HG03139 (cell line): ENCODE measurements around the gene FARS2.

Source experiments
- ATAC-seq: cut with Tn5 transposase; IDR thresholded peaks from one replicate; pipeline ENCODE4 v1.9.1; 2021; ENCODE audit not compliant: unreplicated experiment

FARS2 gene

DNA sequence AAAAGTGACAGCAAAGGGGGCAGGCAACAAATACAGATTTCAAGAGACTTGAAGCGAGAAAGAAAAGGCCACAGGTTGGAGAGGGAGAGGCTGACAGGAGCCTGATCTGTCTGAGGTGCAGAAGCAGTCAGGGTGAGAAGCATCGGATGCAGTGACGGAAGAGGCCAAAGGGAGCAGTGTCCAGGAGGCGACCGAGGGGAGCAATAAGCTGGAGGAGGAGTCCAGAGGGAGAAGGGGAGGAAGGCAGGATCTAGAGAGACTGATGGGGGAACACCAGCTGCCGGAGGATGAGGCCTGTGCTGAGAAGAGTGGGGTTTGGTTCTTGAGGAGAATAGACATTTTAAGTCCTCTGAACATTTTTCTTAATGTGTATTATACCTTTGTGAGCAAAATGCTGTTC lies 23.8 kb downstream of the FARS2 start:
- no peak for ATAC-seq

DNA sequence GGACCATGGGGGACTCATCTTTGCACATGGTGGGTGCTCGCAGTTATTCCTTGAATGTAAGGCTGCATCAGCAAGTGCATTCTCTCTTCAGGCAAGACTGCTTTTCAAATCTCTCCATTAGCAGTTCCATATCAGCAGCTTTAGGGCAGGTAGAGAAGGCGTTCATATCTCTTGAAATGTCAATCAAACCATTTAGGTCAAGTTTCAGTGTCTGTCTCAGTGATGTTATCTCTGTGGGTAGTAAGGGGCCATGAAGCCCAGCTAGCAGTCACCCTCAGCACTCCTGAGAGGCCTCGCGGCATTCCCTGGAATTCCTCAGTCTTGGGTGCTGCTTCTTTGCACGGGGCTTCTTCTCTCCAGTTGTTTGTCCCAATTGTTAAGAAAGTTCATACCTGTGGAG lies 24.2 kb downstream of the FARS2 start:
- ATAC-seq, result no peak

DNA sequence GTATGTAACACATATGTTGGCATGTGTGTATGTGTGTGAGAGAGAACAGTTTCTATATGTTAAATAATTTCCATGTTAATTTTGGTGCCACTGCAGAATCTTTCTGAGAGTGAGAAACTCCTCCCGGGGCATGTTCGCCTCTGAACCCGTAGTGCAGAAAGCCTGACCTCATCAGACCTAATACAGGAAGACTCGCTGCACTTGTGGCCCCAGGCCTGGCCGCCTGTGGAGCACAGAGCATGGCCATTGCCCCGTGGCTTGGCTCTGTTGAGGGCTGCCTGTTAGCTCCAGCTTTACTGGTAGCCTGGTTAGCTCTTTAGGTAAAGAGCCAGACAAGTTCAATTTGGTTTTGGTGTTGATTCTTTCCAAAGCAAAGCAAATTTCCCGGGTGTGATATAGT lies 25.5 kb downstream of the FARS2 start:
- ATAC-seq, result no peak

DNA sequence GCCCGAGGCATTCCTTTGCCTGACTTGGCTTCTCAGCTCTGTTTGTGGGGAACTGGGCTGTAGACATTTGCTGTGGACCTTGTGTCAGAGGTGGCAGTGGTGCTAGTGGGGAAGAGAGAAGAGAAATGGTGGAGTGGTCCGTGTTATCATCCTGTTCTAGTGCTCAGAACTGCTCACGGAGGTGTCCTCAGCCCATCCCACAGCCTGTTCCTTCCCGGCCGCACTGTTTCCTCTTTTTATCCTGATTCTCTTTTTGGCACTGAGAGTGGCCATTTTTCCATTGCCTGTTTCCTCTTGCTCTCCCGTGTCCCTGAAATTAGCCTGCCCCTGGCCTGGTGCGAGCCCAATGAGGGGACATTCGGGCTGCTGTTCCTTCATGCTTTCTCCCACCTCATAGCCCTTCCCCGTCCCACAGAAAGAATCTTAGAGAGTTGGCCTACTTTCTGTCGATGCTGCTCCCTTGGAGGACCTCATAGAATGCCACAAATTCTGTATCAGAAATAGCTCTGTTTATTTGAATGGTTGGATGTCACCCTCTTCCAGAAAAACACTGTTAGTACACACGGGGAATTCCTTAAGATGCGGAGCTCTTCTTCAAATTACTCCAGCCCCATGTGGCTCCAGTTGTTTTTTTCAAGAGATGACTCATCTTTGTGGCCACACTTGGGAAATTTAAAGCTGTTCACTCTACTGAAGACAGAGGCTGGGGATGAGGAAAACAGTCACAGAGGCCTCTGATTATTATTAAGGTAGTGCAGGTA lies 26.1 kb downstream of the FARS2 start:
- ATAC-seq, result no peak

DNA sequence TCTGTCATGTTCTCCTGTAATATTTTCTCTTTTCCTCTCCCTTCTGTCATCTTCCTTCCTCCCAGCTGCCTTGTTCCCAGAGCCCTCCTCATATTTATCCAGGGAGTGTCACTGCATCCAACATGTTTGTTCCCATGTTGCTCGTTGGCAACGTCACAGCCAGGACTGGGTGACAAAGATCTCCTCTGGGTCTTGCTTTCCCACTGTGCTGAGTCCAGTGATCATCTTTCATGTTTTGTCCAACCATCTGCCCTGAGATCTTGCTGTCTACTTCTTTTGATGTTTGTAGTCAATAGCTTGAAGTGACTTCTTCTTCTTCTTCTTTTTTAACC lies 26.6 kb downstream of the FARS2 start:
- no peak for ATAC-seq

DNA sequence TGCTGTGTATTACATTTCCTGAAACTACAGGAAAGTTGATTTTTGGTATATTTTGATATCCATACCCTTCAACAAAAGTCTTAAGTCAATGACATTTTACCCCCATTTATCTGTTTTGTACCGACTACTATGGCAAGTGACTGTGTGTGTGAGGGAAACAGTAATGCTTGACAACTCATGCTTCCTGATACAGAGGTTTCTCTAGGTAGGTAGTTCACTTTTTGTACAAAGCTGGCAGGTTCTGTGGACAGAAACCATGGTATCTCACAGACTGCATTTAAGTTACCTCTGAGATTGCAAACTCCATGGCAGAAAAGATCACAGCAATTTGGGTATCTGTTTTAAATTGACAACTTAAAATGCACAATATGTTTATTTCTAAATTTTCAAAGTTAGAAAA lies 28.8 kb downstream of the FARS2 start:
- no peak for ATAC-seq

DNA sequence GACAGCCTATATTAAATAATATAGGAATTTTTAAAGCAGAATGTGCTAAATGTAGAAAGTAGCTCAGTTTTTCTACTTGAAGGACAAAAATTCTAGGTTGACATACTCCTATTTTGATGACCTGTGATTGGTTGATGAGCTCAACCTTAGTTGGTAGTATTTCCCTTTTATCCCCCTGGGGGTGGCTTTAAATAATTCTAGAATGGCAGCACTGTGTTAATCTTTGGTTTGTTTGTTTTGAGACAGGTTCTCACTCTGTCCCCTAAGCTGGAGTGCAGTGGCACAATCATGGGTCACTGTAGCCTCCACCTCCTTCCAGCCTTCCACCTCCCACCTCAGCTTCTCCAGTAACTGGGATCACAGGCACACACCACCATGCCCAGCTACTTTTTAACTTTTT lies 29.2 kb downstream of the FARS2 start:
- no peak for ATAC-seq

DNA sequence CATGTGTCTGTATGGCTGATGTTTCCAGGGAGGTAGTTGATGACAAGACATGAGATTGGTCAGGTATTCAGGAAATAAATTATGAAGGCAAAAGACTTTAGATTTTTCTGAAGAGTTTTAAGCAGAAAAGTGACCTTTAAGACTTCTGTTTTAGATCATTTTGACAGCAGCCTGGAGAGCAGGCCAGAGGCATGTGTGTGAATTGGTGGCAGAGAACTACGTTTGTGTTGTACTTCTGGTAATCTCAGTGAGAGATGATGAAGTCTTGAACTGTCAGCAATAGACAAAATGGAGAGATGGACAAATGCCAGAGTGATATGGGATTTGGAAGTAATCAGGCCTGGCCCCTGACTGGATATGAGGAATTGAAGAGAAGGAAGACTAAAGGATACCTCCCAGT lies 30.8 kb downstream of the FARS2 start:
- no peak for ATAC-seq

DNA sequence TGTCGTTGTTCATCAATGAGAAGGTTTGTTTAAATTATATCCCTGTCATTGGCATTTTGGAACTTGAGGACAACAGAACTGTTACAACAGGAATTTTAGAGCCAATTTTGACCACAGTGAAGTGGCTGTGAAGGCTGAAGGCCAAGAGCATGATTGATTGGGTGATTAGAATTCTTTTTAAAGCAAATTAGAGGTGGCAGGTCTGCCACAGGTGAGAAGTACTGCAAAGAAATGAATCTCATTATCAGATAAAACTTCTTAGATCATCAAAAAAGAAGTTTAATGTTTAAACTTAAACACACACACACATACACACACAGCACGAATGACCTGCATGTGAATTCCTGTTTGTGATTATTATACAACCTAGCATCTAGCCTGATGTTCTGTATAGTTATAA lies 32.4 kb downstream of the FARS2 start:
- no peak for ATAC-seq

DNA sequence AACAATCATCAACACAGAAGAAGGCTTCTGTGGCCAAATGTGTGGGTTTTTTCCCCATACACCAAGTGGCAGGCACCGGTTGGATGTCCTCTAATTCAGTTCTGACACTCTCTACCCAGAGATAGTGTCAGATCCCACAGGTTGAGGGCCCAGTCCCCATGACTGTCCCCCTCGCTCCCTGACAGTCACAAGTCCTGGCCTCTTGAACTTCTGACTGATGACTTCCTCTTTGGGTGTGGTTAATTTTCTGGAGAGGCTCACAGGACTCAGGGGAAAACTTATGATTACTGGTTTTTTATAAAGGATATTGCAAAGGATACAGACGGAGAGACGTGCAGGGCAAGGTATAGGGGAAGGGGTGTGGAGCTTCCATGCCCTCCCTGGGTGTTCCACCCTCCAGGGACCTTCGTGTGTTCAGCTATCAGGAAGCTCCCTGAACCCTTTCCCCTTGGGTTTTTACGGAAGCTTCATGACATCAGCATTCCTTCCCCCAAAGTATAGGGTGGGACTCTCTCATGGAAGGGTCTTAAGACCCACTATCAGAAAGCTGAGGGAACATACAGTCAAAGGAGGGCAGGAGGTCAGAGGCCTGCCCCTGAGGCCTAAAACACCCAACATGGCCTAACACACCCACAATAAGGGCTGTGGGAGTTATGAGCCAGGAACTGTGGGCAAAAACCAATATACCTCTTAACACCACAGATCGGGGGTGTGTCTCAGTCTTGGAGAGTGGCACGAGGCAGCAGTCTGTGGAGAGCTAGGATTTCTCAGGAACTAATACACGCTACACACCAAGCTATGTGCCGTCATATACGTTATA lies 33.3 kb downstream of the FARS2 start:
- no peak for ATAC-seq

DNA sequence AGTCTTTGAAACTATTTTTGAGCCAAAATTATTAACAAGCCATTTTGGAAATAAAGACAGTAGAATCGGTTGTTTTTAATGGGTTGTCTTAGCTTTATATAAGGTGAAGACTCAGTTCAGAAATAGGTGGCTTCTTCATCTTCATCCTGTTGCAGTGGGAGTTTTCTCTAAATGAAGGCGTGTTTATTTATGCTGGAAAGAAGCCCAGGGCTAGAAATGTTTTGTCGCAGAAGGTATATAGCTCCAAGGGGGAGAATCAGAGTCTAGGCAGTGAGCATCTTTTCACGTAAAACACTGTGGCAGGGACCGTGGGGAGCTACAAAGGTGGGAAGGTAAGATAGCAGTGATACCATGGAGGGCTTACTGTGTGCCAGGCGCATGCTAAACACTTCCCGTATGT lies 34.3 kb downstream of the FARS2 start:
- ATAC-seq, result no peak

DNA sequence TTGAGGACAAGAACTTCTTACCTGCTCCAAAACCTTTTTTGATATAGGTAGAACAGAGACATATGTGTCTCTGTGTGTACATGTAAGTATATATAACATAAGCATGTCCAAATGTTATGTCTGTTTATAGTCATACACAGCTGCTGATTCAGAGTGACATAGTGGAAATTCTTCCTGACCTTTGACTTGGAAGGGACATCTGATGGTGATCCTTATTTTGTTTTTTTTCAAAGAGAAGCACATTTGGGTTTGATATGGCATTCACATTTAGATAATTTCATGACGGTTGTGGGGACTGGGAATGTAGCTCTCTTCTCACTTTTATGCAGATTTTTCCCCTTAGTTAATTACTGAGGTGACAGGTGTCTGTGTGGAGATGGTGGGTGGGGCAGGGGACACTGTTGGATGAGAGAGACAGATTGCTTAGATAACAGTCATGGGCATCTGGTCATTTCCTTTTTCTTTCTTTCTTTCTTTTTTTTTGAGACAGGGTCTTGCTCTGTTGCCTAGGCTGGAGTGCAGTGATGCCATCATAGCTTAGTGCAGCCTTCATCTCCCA lies 39.0 kb downstream of the FARS2 start:
- ATAC-seq, result no peak

DNA sequence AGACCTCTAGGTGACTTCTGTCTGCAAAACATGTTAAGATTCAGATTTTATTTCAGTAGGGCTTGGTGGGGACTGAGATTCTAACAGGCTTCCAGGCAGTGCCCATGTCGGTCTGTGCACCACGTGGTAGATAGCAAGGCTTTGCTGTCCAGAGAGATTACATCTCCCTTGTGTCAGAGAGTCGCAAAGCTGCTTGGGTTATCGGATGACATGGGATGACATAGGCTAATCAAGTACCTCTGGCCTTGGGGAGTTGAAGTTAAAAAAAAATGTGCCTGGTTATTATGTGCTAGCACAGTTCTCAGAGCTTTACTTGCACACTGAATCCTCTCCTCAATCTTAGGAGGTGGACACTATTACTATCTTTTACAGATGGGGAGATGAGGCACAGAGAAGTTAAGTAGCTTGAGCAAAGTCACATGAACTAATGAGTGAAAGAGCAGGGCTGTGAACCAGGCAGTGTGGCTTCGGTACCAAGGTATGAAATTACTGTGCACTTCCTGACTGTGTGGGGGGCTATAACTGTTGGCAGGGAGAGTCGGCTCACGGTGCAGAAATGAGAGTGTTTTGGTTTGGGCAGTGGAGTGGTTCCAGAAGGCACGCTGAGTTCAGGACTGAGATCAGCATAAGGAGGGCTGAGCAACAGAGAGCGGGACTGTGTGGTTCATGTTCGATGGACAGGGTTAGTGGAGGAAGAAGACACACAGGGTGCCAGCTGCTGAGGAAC lies 41.1 kb downstream of the FARS2 start:
- ATAC-seq, result peak; percentile 91

DNA sequence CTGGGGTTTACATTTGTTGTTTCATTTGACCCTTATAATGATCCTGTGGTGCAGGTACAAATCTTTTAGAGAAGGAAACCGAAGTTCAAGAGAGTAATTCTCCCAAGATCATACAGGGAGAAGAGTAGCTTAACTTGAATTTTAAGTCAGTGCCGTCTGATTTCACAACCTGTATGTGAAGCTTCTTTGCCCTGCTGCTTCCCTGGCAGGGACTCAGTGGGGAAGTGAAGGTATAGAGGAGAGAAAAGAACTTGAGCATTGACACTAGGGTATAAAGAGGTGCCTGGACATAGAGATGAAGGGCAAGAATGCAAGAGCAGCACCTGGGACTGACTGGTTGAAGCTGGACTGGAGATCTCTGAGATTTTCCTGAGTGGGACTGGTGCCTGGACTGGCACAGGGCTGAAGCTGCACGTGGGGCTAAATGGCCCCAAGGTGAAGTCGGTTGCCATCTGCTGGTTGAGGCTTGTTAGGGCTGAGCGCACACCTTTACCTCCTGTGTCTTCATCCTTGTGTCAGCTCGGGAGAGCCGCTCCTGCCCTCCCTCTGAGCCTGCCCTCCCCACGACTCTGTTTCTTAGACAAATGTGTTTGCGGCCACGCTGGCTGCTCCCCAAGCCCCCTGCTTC lies 41.8 kb downstream of the FARS2 start:
- ATAC-seq, result peak; percentile 57

DNA sequence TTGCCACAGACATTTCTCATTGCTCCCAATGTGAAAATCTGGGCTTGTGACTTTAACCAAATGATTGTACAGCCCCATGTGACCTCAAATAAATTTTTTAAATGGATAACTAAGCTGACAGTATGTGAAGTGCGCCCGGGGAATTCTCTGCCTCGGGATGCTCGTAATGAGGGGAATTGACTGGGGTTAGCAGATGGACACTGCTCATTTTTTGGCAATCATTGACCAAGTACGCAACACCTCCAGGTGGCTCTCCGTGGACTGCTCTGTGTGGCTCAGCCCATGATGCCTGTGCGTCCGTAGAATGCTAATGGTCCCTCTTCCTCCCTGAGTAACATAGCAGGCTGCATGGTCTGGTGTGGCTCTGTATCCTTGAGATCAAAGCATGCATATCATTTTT lies 42.4 kb downstream of the FARS2 start:
- ATAC-seq, result no peak

DNA sequence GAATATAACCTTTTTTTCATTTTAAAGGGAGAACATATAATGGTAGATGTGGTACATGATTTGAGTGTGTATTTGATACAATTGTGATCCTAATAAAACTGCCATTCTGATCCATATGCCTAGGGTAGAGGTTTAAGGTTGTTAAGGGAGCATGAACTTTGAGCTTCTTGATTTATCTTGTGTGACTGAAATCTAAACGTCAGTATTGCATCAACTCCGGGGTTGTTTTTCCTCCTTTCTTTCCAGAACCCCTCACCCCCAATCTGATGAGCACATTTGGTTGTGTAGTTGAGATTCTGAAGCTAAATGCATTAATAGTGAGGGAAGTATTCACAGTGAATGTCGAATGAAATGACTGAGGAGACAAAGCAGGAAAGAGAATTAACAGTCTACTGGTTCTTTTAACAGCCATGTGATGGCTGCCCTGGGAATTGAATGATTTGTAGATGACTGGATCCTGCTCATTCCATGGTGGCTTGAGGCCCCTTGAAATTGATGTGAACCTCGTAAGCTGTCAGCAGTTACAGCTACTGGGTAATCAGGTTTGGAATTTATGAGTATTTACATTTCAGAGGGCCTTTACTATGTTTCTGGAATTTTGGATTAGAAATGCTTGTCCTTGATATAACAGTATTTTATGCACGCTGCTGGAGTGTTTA lies 44.8 kb downstream of the FARS2 start:
- ATAC-seq, result no peak

DNA sequence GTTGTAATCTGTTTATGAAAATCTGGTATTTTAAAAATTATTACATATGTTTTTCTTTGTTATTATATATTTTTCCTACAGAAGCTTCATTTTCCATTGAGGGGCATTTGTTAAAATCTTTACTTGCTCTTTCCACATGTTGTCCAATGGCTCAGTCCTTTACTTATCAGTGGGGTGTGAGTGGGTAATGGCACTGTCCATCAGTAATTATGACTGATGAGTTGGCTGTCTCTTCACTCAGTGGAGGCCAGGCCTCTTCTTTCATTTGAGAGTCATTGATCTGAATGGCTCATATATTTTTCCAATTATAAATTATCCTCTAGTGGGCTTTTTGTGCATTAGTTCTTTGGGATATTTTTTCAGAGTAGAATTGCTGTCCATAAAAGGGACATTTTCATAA lies 45.7 kb downstream of the FARS2 start:
- ATAC-seq, result no peak

DNA sequence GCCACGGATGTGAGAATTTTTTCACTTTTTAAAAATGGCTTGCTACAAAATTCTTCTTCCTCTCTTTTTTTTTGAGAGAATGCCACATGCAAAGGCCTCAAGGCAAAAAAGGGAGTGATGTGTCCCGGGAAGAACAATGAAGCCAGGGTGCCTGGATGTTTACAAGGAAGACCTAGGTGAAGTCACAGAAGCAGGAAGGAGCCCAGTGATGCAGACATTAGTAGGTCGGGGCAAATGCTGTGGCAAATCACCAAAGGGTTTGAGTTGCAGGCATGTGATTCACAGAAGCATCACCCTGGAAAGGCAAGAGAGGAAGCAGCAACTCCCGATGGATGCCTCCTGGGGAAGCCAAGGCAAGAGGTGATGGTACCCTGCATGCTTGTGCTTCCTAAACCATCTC lies 46.8 kb downstream of the FARS2 start:
- ATAC-seq, result no peak

DNA sequence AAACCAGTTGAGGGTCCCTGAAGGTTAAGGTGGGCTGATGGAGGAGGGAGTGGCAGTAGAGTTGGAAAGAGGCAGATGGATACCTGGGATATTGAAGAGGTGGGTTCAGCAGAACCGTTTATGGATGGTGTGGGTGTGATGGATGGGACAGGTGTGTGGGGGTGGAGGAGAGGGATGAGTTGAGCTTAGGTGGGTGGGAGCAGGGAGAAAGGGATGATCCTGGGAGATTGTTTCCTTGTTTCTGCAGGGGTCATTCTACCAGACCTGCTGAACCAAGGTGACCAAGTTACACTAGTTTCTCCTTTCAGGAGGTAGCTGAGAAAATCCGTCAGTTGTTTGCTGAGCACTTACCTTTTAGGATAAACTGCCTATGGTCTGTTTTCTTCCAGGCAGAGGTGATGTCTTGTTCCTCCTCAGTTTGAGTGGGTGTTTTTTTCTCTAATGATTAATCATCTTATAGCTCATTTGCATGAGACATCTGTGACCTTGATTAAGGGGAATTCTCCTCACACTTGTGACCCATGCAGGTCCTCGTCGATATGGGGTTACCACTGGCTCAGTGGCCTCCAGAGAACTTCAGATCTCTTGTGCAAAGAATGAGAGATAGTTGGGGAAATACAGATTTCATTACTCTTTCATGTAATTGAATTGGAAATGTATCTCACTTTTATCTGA lies 53.0 kb downstream of the FARS2 start:
- ATAC-seq, result no peak

DNA sequence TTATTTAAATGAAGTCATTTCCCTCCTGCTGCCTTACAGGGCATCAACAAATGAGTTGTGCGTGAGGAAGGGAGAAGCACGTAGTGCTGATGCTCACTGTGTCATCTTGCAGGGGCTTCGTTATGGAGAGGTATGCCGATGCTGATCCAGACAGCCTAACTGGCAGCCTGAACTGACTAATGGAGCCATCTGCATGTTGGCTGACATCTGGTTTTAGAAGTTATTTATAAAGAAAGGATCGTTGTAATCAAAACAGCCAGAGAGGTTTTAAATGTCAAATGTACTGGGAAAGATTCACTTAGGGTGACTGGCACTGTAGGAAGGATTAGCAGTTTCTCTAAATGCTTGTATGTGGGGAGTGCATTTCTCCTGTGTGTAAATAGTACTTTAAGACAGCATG lies 54.6 kb downstream of the FARS2 start:
- no peak for ATAC-seq
